GM19193 (cell line): ENCODE data around the gene SH2D3A.

ENCODE experiments used
- POLR2A ChIP-seq: IDR thresholded peaks from 4 replicates; pipeline ENCODE4 v1.6.1; 2011; ENCODE audit not compliant: insufficient read depth, insufficient read length; ENCODE audit errors: extremely low read depth

Gene SH2D3A

DNA sequence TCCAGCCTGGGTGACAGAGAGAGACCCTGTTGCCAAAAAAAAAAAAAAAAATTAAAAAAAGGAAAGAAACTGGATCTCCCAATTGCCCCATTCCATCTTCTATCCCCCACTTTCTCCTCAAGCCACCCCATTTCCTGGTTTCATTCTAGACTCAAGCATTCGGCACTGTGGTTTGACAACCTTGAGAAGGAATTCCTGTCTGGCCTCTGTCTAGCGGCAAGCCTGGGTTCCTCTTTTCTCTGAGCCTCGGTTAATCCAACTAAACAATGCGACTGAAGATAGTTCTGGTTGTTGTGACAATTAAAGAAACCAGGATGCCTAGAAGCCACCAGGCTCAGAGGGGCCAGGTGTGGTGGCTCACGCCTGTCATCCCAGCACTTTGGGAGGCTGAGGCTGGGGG, 43.5 kb downstream of the SH2D3A start:
- no peak for TF ChIP-seq POLR2A

DNA sequence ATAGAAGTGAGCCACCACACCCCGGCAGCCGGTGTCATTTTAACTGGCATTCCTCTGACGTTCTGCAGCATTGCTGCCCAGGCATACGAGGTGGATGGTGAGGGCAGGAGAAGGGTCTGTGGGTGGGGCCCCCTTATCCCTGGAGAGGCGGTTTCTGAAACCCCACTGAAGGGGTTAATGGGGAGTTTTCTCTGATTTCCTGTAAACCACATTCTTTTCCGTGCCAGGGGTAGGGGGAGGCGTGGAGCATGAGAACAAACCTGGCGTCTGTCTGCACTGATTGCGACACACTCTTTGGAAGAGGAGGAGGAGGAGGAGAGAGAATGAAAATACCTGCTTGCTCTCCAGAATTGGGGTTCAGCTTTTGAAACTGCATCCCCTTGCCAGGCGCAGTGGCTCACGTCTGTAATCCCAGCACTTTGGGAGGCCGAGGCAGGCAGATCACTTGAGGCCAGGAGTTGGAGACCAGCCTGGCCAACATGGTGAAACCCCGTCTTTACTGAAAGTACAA, 44.1 kb downstream of the SH2D3A start:
- no peak for TF ChIP-seq POLR2A

DNA sequence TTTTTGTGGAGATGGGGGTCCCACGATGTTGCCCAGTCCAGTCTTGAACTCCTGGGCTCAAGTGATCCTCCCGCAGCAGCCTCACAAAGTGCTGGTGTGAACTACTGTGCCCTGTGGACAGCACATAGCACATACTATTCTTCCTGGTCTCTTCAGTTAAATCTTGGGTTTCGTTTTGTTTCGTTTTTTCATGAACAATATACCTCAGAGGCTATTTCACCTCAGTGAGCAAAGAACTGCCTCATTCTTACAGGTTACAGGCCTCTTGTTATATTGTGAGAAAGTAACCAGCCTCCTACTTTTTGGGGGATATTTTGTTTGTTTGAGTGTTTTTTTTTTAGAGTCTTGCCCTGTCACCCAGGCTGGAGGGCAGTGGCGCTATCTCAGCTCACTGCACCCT, 45.5 kb downstream of the SH2D3A start:
- TF ChIP-seq POLR2A: peak; percentile 36

DNA sequence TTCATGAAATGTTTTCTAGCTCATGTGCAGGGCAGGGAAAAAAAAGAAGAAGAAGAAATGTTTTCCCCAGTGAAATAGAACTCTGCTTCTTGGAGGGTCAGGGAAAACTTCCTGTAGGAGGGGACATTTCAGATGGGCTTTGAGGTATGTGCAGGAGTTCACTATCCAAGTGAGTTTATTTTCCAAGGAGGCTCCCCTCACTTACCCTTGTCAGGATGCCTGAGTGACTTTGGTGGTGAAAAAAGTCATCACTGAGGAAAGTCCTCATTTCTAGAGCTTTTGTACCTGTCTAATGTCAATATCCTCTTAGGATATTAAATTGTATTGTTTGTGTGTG, 46.1 kb downstream of the SH2D3A start:
- TF ChIP-seq POLR2A: no peak

DNA sequence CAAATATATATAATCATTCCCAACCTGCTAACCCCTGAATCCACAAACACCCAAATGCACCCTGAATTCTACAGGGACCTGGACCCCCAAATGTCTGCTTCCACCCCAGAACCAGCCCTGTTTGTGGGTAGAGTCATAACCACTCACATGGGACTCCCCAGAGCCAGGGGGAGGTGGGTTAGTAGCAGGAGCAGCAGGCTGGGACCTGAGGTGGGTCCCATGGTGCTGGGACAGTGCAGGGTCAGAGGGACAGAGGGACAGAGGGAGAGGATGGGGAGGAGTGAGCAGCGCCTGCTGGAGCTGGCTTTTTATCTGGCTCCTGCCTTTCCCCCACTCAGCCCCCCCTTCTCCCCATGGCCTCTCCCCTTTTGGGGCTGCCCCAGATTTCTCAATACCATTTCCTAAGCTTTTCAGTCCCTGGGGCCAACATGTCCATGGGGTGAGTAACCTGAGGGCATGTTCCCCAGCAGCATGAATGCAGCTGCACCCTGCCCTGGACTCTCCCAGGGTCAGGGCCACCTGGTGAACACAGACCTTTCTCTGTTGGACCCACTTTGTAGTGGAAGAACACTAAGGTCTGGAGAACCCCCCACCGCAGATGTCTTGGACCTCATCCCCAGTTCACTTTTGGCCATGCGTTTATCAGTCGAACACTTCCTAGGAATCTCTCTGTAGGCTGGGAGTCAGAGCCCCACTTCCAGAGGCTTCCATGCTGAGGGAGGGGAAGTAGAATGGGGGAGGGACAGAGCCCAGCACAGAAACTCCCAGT, 46.7 kb downstream of the SH2D3A start, which contains the start of gene C3:
TSS of gene C3 (minus strand) at position 282 of the 769 bp plus-strand sequence. CDS start at position 221, 61 bp downstream.
- TF ChIP-seq POLR2A: no peak

DNA sequence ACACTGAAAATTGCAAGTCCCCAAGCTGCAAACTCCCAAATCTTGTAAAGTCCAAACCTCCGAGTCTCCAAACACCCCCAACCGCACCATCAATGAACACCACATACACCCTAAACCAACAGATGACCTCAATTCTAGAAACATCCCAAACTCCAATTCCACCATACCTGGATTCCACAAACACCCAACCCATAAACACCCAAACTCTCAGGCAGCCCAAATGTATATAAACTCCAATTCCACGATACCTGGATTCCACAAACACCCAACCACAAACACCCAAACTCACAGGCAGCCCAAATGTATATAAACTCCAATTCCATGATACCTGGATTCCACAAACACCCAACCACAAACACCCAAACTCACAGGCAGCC, 47.3 kb downstream of the SH2D3A start:
- TF ChIP-seq POLR2A: no peak

DNA sequence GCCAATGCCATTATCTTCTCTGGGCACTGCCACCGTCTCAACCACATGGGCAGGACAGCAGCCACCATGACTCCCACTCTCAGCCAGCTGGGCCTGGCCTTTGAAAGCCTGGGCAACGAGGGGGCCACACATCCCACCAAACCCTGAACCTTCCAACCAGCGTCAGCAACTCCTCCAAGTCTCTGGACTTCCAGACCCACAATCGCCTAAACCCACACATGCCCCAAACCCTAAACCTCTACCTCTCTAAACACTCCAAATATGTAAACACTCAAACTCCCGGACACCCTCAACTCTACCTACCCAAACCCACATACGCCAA, 47.7 kb downstream of the SH2D3A start:
- no peak for TF ChIP-seq POLR2A

DNA sequence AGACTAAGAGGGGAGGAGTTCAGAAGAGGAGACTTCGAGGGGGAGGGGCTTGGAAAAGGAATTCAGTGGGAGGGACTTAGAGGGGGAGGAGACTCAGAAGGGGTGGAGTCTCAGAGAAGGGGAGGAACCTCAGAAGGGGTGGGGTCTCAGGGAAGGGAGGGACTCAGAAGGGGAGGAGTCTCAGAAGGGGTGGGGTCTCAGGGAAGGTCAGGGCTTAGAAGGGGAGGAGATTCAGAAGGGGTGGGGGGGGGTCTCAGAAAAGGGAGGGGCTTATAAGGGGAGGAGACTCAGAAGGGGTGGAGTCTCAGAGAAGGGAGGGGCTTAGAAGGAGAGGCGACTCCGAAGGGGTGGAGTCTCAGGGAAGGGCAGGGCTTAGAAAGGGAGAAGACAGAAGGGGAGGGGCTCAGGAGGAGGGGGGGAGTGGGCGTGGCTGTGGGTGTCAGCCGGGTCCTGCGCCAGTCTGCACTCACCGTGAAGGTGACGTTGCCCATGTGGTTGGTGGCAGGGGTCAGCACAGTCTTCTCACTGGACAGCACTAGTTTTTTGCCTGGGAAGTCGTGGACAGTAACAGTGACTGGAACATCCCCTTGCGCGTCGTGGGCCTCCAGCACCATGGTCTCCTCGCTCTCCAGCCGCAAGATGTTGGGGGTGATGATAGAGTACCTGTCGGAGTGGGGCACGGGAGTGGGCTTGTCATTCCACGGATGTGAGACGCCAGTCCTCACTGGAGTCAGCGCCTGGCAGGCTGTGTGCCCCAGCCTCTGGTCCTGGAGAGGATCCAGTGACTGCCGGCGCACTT, 48.3 kb downstream of the SH2D3A start:
- no peak for TF ChIP-seq POLR2A

DNA sequence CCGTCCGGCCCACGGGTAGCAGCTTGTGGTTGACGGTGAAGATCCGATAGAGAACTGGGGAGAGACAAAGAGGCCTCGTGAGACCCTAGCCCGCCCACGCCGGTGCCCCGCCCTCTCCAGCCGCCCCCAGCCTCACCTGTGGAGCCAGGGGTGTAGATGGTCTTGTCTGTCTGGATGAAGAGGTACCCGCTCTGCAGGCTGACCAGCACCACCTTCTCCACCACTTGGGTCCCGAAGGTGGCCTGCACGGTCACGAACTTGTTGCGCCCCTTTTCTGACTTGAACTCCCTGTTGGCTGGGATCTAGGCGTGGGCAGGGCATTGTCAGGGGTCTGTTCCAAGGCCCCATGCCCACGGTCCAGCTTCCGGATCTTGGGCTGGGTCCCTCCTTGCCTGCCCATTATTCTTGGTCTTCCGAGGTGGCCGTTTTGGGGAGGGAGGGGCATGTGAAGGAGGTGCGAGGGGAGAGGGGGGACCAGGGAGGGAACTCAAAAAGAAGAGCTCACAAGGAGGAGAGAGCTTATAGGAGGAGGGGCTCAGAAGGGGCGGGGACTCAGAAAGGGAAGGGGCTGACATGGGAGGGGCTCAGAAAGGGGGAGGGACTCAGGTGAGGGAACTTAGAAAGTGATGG, 49.0 kb downstream of the SH2D3A start:
- TF ChIP-seq POLR2A: no peak

DNA sequence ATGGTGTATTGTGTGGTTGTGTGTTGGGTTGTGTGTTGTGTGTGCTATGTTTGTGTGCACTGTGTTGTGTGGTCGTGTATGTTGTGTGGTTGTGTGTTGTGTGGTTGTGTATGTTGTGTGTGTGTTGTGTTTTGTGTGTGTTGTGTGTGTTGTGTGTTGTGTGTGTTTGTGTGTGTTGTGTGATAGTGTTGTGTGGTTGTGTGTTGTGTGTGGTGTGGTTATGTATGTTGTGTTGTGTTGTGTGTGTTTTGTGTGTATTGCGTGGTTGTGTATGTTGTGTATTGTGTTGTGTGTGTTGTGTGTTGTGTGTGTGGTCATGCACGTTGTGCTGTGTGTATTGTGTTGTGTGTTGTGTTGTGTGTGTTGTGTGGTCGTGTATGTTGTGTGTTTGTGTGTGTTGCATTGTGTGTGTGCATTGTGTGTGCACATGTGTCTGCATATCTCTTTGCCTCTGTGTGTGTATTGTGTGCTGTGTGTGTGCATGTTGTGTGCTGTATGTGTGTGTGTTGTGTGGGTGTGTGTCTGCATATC, 49.7 kb downstream of the SH2D3A start:
- TF ChIP-seq POLR2A: no peak

DNA sequence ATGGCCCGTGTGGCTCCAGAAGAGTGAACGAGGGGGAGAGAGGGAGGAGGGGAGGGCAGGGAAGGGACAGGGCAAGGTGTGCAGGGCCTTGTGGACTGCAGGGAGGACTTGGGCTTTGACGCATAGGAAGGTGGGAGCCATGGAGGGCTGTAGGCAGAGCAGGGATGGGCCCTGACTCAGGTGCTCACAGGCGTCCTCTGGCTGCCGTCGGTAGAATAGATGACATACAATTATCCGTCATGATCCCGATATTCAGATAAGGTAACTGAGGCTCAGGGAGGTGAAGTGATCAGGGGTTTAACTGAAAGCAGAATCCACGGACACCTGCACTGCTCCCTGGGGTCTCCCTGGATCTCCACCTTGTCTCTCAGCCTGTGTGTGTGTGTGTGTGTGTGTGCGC, 50.2 kb downstream of the SH2D3A start:
- no peak for TF ChIP-seq POLR2A

DNA sequence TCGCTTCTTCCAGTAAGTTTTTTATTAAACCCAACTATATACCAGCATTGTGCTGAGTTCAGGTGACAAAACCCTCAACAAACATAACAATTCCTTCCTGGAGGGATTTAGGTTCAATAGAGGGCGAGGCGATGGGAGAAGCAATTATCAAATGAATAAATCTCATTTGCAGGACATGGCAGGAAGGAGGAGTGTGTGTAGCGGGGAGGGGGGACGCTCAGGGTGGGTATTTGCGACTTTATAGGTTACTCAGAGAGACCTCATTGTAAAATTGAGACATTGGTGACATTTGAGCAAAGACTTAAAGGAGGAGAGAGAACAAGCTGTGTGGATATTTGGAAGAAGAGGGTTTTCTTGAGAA, 50.6 kb downstream of the SH2D3A start:
- no peak for TF ChIP-seq POLR2A

DNA sequence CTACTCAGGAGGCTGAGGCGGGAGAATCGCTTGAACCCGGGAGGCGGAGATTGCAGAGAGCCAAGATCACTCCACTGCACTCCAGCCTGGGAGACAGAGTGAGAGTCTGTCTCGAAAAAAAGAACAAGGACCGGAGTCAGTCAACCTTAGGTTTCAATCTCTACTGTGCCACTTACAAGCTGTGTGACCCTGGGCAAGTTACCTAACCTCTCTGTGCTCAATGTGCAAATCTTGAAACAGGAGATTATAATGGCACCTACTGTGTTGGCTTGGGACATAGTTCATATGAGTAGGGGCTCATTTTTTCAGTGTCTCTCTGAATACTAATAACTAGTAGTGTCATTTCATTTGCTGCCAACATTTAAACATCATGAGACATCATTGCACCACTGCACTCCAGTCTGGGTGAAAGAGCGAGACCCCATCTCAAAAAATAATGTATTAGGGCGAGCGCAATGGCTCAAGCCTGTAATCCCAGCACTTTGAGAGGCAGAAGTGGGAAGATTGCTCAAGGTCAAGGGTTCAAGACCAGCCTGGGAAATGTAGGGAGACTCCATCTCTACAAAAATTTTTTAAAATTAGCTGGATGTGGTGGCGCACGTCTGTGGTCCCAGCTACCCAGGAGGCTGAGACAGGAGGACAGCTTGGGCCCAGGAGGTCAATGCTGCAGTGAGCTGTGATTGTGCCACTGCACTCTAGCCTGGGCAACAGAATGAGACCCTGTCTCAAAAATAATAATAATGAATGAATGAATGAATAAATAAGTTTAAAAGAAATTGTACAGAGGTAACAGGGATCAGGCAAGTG, 52.3 kb downstream of the SH2D3A start:
- TF ChIP-seq POLR2A: no peak

DNA sequence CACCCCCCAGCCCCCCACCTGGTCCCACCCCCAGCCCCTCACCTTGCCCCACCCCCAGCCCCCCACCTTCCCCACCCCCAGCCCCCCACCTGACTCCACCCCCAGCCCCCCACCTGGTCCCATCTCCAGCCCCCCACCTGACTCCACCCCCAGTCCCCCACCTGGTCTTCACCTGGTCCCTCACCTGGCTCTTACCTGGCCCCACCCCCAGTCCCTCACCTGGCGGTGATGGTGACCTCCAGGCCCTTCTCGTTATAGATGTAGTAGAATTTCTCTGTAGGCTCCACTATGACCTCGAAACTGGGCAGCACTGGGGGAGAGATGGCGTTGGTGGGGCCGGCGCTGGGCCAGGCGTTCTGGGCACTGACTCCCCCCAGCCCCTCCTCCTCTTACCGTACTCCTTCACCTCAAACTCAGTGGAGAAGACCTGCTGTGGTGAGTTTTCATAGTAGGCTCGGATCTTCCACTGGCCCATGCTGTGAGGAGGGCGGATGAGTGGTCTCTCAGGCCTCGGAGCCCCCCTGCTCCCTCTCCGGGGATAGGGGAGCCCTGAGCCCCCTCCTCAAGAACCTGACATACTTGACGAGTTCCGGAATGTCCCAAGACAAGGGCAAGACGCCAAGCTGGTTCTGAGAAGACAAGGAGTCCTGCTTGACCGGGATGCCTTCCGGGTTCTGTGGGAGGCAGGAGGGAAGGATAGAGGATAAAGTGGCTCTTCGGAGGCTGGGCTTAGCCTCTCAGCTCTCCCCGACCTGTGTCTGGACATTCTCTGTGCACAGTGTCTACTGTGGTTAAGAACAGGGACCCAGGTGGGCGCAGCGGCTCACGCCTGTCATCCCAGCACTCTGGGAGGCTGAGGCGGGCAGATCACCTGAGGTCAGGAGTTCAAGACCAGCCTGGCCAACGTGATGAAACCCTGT, 53.2 kb downstream of the SH2D3A start:
- no peak for TF ChIP-seq POLR2A
